ENCODE measurements around the gene UBAP1.
A peak's percentile ranks its signal among the peaks of the same experiment; 100 is the strongest.
"Not testable (repeated sequence)": the region's sequence is repeated elsewhere in the genome, so short reads cannot be mapped to it uniquely, and the experiment has no call there.

Gene UBAP1

DNA sequence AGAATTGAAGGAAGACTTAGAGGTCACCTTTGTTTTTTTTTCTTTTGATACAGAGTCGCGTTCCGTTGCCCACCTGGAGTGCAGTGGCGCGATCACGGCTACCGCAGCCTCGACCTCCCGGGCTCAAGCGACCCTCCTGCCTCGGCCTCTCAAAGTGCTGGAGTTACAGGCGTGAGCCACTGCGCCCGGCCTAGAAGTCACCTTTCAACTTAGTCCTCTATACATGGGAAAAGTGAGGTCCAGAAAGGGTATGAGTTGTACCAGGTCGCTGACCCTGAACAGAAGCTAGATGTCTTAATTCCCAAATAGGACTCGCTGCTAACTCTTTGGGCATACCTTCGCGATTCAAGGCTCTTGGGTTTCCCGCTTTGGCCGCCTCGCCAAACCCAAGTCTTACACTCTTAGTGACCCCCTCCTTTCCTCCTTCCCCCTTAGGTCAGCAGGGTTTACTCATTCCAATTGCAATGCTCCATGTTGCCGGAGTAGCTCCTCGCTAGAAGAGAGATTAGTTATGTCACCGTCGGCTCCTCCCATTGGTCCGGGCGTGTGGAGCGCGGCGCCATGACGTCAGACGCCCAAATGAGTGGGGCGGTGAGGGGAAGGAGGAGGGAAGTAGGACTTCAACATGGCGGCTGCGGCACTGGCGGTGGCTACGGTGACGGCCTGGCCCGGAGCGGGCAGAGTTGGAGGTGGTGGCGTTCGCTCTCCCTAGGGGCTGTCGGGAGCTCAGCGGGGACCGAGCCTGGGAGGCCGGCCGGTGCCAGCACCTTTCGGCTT, at the start of gene UBAP1:
Gene UBAP1, plus strand, starts transcription at position 608 of the 777 bp plus-strand sequence. CDS start 41,872 bp downstream, outside the sequence.
- DNase-seq (ENCODE audit: low spot score in 2 of 2) (peak; percentile 84 to 93), ATAC-seq (replicated peaks; ENCODE audit: extremely low read depth, poor library complexity, severe bottlenecking) (peak; percentile 100)
- peaks cover 16% of the 10 kb centered on the region for H3K36me3 Mint-ChIP-seq (ENCODE audit: insufficient read depth)
- H3K4me1 Mint-ChIP-seq: peaks cover 27% of the 10 kb centered on the region
- peak within 1 kb of the TSS; percentile 92 for H3K4me3 Mint-ChIP-seq
- H3K9me3 Mint-ChIP-seq: no peaks in the 10 kb centered on the region
- H3K27ac Mint-ChIP-seq (ENCODE audit: low read depth): peak within 1 kb of the TSS; percentile 95
- no peaks in the 10 kb centered on the region for H3K27me3 Mint-ChIP-seq

- no peaks in the 10 kb centered on the region for H3K9me3 Mint-ChIP-seq
- peaks cover 5% of the 10 kb centered on the region for H3K4me1 Mint-ChIP-seq
- H3K27me3 Mint-ChIP-seq: no peaks in the 10 kb centered on the region
- peaks cover 6% of the 10 kb centered on the region for H3K36me3 Mint-ChIP-seq (ENCODE audit: insufficient read depth)
- ATAC-seq (replicated peaks; ENCODE audit: extremely low read depth, poor library complexity, severe bottlenecking) (no peak), DNase-seq (ENCODE audit: low spot score in 2 of 2) (no peak)
- no peak overlapping the region for H3K4me3 Mint-ChIP-seq
- H3K27ac Mint-ChIP-seq (ENCODE audit: low read depth): no peak overlapping the region
Observed at GRCh38 chr9:34131571-34131970, 47.3 kb upstream of the UBAP1 start.

- no peaks in the 10 kb centered on the region for H3K27me3 Mint-ChIP-seq
- H3K9me3 Mint-ChIP-seq: no peaks in the 10 kb centered on the region
- peaks cover 2% of the 10 kb centered on the region for H3K36me3 Mint-ChIP-seq (ENCODE audit: insufficient read depth)
- no peaks in the 10 kb centered on the region for H3K4me1 Mint-ChIP-seq
- DNase-seq (ENCODE audit: low spot score in 2 of 2): no peak
- no peak overlapping the region for H3K27ac Mint-ChIP-seq (ENCODE audit: low read depth)
- no peak overlapping the region for H3K4me3 Mint-ChIP-seq
- ATAC-seq (replicated peaks; ENCODE audit: extremely low read depth, poor library complexity, severe bottlenecking): no peak
Observed at GRCh38 chr9:34133436-34133949, 45.4 kb upstream of the UBAP1 start.

DNA sequence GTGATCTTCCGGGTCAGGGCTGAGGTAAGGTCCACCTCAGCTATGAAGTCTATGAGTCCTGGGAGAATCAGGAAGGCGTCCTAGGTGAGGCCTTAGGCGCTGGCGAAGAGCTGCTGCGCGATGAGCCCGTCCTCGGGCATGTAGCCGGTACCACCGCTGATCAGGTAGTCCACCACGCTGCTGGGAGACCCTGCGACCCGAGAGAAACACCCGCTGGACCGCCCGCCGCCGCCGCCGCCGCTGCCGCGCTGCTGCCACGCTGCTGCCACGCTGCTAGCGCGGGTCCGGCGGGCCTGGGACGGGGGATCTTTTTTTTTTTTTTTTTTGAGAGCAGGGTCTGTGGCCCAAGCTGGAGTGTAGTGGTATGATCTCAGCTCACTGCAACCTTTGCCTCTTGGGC, 44.3 kb upstream of the UBAP1 start:
- Mint-ChIP-seq H3K9me3 (no peaks in the 10 kb centered on the region), H3K4me3 (no peak overlapping the region), H3K27ac (ENCODE audit: low read depth) (no peak overlapping the region), H3K36me3 (ENCODE audit: insufficient read depth) (peaks cover 2% of the 10 kb centered on the region), H3K27me3 (no peaks in the 10 kb centered on the region), H3K4me1 (no peaks in the 10 kb centered on the region)
- DNase-seq (ENCODE audit: low spot score in 2 of 2): no peak
- no peak for ATAC-seq (replicated peaks; ENCODE audit: extremely low read depth, poor library complexity, severe bottlenecking)

GRCh38 chr9:34138644-34139043, 40.2 kb upstream of the UBAP1 start:
- H3K27ac Mint-ChIP-seq (ENCODE audit: low read depth); H3K27me3 Mint-ChIP-seq; H3K4me3 Mint-ChIP-seq; H3K9me3 Mint-ChIP-seq; DNase-seq (ENCODE audit: low spot score in 2 of 2); ATAC-seq (replicated peaks; ENCODE audit: extremely low read depth, poor library complexity, severe bottlenecking); H3K4me1 Mint-ChIP-seq; H3K36me3 Mint-ChIP-seq (ENCODE audit: insufficient read depth): not testable (repeated sequence)

DNA sequence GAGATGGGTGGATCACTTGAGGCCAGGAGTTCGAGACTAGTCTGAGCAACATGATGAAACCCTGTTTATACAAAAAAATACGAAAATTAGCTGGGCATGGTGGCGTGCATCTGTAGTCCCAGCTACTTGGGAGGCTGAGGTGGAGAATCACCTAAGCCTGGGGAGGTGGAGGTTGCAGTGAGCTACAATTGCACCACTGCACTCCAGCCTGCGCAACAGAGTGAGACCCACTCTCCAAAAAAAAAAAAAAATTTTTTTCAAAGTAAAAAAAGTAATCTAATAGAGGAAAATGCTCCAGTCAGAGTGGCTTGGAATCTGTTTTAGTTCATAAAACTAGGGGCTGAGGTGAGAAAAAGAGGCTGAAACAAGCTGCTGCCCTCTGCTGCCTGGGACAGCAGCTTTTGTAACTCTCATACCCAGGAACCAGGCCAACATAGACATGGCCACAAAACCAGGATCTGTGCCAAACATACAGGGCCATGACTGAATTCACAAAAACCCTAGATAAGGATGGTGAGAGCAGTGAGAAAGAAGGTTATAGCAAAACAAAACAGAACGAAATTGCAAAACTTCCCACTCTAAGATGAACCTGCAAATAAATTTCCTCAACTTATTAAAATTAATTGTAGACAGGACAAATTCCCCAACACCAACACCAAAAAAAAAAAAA, 39.2 kb upstream of the UBAP1 start:
- no peak overlapping the region for H3K4me3 Mint-ChIP-seq
- no peaks in the 10 kb centered on the region for H3K4me1 Mint-ChIP-seq
- no peaks in the 10 kb centered on the region for H3K27me3 Mint-ChIP-seq
- ATAC-seq (replicated peaks; ENCODE audit: extremely low read depth, poor library complexity, severe bottlenecking) (no peak), DNase-seq (ENCODE audit: low spot score in 2 of 2) (no peak)
- H3K9me3 Mint-ChIP-seq: no peaks in the 10 kb centered on the region
- no peaks in the 10 kb centered on the region for H3K36me3 Mint-ChIP-seq (ENCODE audit: insufficient read depth)
- no peak overlapping the region for H3K27ac Mint-ChIP-seq (ENCODE audit: low read depth)

- no peaks in the 10 kb centered on the region for H3K4me1 Mint-ChIP-seq
- H3K27me3 Mint-ChIP-seq: no peaks in the 10 kb centered on the region
- ATAC-seq (replicated peaks; ENCODE audit: extremely low read depth, poor library complexity, severe bottlenecking) (no peak), DNase-seq (ENCODE audit: low spot score in 2 of 2) (no peak)
- H3K36me3 Mint-ChIP-seq (ENCODE audit: insufficient read depth): no peaks in the 10 kb centered on the region
- H3K4me3 Mint-ChIP-seq: no peak overlapping the region
- H3K27ac Mint-ChIP-seq (ENCODE audit: low read depth): no peak overlapping the region
- H3K9me3 Mint-ChIP-seq: no peaks in the 10 kb centered on the region
Observed at GRCh38 chr9:34140853-34141252, 38.0 kb upstream of the UBAP1 start.

DNA sequence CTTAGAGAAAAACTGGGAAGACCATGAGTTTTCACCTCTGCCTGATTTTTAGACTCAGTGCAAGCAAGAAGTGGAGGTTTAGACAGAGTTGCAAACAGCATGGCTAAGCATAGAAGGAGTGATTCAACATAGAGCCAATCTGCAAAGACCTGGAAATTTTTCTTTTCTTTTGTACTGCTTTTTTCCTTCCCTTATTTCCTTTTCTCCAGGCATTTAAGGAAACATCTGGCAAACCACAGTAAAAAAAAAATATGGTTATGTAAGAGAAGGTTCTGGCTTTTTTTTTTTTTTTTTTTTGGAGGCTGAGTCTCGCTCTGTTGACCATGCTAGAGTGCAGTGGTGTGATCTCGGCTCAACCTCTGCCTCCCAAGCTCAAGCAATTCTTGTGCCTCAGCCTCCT, 35.7 kb upstream of the UBAP1 start:
- Mint-ChIP-seq H3K4me3 (no peak overlapping the region), H3K27ac (ENCODE audit: low read depth) (no peak overlapping the region), H3K27me3 (no peaks in the 10 kb centered on the region), H3K36me3 (ENCODE audit: insufficient read depth) (no peaks in the 10 kb centered on the region), H3K4me1 (no peaks in the 10 kb centered on the region), H3K9me3 (no peaks in the 10 kb centered on the region)
- ATAC-seq (replicated peaks; ENCODE audit: extremely low read depth, poor library complexity, severe bottlenecking) (no peak), DNase-seq (ENCODE audit: low spot score in 2 of 2) (no peak)

GRCh38 chr9:34145165-34145564, 33.7 kb upstream of the UBAP1 start:
- H3K27me3 Mint-ChIP-seq: peaks cover 8% of the 10 kb centered on the region
- ATAC-seq (replicated peaks; ENCODE audit: extremely low read depth, poor library complexity, severe bottlenecking) (no peak), DNase-seq (ENCODE audit: low spot score in 2 of 2) (no peak)
- H3K27ac Mint-ChIP-seq (ENCODE audit: low read depth): no peak overlapping the region
- H3K36me3 Mint-ChIP-seq (ENCODE audit: insufficient read depth): no peaks in the 10 kb centered on the region
- H3K4me3 Mint-ChIP-seq: no peak overlapping the region
- no peaks in the 10 kb centered on the region for H3K4me1 Mint-ChIP-seq
- H3K9me3 Mint-ChIP-seq: no peaks in the 10 kb centered on the region

DNA sequence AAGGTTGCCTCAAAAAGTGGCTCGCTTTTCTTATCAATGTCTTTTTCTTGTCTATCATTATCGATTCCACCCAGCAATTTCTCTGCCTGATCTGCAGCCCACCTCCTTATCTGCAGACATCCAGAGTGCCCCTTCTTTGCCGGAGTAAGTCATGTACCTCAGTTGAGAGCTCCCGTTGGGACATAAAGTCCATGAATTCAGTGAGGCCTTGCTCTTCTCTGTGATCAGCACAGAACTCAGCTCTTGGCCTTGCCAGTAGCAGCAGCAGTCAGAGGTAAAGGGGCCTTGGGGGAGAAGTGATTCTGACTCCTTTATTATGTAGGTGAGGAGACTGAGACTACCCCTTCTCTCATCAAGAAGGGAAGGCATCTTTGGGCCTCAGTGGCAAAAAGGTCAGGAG, 27.4 kb upstream of the UBAP1 start:
- no peak overlapping the region for H3K4me3 Mint-ChIP-seq
- peaks cover 9% of the 10 kb centered on the region for H3K27me3 Mint-ChIP-seq
- no peak overlapping the region for H3K27ac Mint-ChIP-seq (ENCODE audit: low read depth)
- no peaks in the 10 kb centered on the region for H3K36me3 Mint-ChIP-seq (ENCODE audit: insufficient read depth)
- no peak for ATAC-seq (replicated peaks; ENCODE audit: extremely low read depth, poor library complexity, severe bottlenecking)
- no peaks in the 10 kb centered on the region for H3K4me1 Mint-ChIP-seq
- DNase-seq (ENCODE audit: low spot score in 2 of 2): no peak
- no peaks in the 10 kb centered on the region for H3K9me3 Mint-ChIP-seq

- no peak overlapping the region for H3K4me3 Mint-ChIP-seq
- DNase-seq (ENCODE audit: low spot score in 2 of 2): no peak
- ATAC-seq (replicated peaks; ENCODE audit: extremely low read depth, poor library complexity, severe bottlenecking): no peak
- H3K36me3 Mint-ChIP-seq (ENCODE audit: insufficient read depth): no peaks in the 10 kb centered on the region
- H3K9me3 Mint-ChIP-seq: no peaks in the 10 kb centered on the region
- no peaks in the 10 kb centered on the region for H3K4me1 Mint-ChIP-seq
- H3K27me3 Mint-ChIP-seq: peaks cover 9% of the 10 kb centered on the region
- no peak overlapping the region for H3K27ac Mint-ChIP-seq (ENCODE audit: low read depth)
Observed at GRCh38 chr9:34154057-34154456, 24.8 kb upstream of the UBAP1 start.

GRCh38 chr9:34157318-34157717, 21.5 kb upstream of the UBAP1 start:
- Mint-ChIP-seq H3K27me3 (no peaks in the 10 kb centered on the region), H3K4me3 (no peak overlapping the region), H3K9me3 (no peaks in the 10 kb centered on the region), H3K27ac (ENCODE audit: low read depth) (no peak overlapping the region), H3K36me3 (ENCODE audit: insufficient read depth) (no peaks in the 10 kb centered on the region), H3K4me1 (no peaks in the 10 kb centered on the region)
- no peak for DNase-seq (ENCODE audit: low spot score in 2 of 2)
- no peak for ATAC-seq (replicated peaks; ENCODE audit: extremely low read depth, poor library complexity, severe bottlenecking)

DNA sequence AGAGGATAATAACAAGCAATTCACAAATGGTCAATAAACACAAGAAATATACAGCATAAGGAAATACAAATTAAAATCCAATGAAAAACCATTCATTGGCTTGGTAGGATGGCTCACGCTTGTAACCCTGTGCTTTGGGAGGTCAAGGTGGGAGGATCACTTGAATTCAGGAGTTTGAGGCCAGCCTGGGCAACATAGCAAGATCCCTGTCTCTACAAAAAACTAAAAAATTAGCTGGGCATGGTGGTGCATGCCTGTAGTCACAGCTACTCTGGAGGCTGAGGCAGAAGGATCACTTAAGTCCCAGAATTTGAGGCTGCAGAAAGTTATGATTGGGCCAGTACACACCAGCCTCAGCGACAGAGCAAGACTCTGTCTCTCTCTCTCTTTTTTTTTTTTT, 20.9 kb upstream of the UBAP1 start:
- H3K4me1 Mint-ChIP-seq: no peaks in the 10 kb centered on the region
- DNase-seq (ENCODE audit: low spot score in 2 of 2): no peak
- no peaks in the 10 kb centered on the region for H3K27me3 Mint-ChIP-seq
- no peaks in the 10 kb centered on the region for H3K9me3 Mint-ChIP-seq
- no peaks in the 10 kb centered on the region for H3K36me3 Mint-ChIP-seq (ENCODE audit: insufficient read depth)
- no peak overlapping the region for H3K27ac Mint-ChIP-seq (ENCODE audit: low read depth)
- no peak overlapping the region for H3K4me3 Mint-ChIP-seq
- ATAC-seq (replicated peaks; ENCODE audit: extremely low read depth, poor library complexity, severe bottlenecking): no peak

All from central memory CD8-positive, alpha-beta T cell (primary cell).